Measurements from ENCODE around the gene MUSTN1. TPM values are rescaled to one million over a fixed set of nuclear protein-coding genes. Genes with fewer than 3 reads are reported as not detected.

MUSTN1 gene
- total RNA-seq, 5 donors from 2014 or later (not counting 1 experiment from before 2014, with no cell fraction given): 1.6 to 10.2 (median 4.1) TPM

- CTCF ChIA-PET: no interaction called here
- Mint-ChIP-seq H3K27ac (no peak overlapping the region), H3K36me3 (peaks cover 20% of the 10 kb centered on the region), H3K27me3 (no peaks in the 10 kb centered on the region), H3K4me3 (no peak overlapping the region), H3K9me3 (no peaks in the 10 kb centered on the region), H3K4me1 (peaks cover 35 to 46% (median 39%) of the 10 kb centered on the region in 3 donors)
- no peak overlapping the region for H3K4me3 ChIP-seq (ENCODE audit: control insufficient read depth in 1 of 2, extremely low read depth in 1 of 2, low read length in 1 of 2)
- H3K36me3 ChIP-seq (ENCODE audit: control insufficient read depth in 2 of 2, extremely low read depth in 1 of 2, insufficient read depth in 1 of 2, low read length in 1 of 2): no peaks in the 10 kb centered on the region
- POLR2A ChIA-PET: no interaction called here
- no peak overlapping the region for H3K27ac ChIP-seq (ENCODE audit: low read length)
- DNase-seq (no peak), ATAC-seq (replicated peaks in 1 of 4) (no peak)
- H3K9me3 ChIP-seq: no peaks in the 10 kb centered on the region
- no peaks in the 10 kb centered on the region for H3K27me3 ChIP-seq (replicated peaks in 1 of 2; ENCODE audit: control insufficient read depth in 2 of 2, extremely low read depth in 1 of 2, insufficient read depth in 2 of 2, low read length in 1 of 2)
- 87% methylated on average over 8 of the region's 9 CpGs for WGBS (ENCODE audit: insufficient coverage)
- peaks cover 2 to 11% of the 10 kb centered on the region in 2 experiments for H3K4me1 ChIP-seq (ENCODE audit: control insufficient read depth in 1 of 2, extremely low read depth in 1 of 2, insufficient read depth in 2 of 2, low read length in 2 of 2)
Observed at GRCh38 chr3:52871761-52872160, 36.9 kb upstream of the MUSTN1 start.

GRCh38 chr3:52870471-52870870 lies 35.7 kb upstream of the MUSTN1 start:
- peaks cover 0 to 9% (median 8%) of the 10 kb centered on the region in 3 donors for H3K9me3 Mint-ChIP-seq
- peaks cover 2 to 8% of the 10 kb centered on the region in 2 experiments for H3K4me1 ChIP-seq (ENCODE audit: control insufficient read depth in 1 of 2, extremely low read depth in 1 of 2, insufficient read depth in 2 of 2, low read length in 2 of 2)
- H3K36me3 ChIP-seq (ENCODE audit: control insufficient read depth in 2 of 2, extremely low read depth in 1 of 2, insufficient read depth in 1 of 2, low read length in 1 of 2): no peaks in the 10 kb centered on the region
- no peak overlapping the region for H3K27ac Mint-ChIP-seq
- no peak for ATAC-seq (replicated peaks in 1 of 4)
- H3K4me3 ChIP-seq (ENCODE audit: control insufficient read depth in 1 of 2, extremely low read depth in 1 of 2, low read length in 1 of 2): no peak overlapping the region
- POLR2A ChIA-PET: no interaction called here
- no peaks in the 10 kb centered on the region for H3K27me3 ChIP-seq (replicated peaks in 1 of 2; ENCODE audit: control insufficient read depth in 2 of 2, extremely low read depth in 1 of 2, insufficient read depth in 2 of 2, low read length in 1 of 2)
- WGBS (ENCODE audit: insufficient coverage): 96% methylated on average over 8 of the region's 10 CpGs
- no peaks in the 10 kb centered on the region for H3K27me3 Mint-ChIP-seq
- CTCF ChIA-PET: interaction anchor here in 1 of 2 donors (0.6 kb wide), 1 partner anchor 15 kb away, joined by 15 read pairs; no protein-coding TSS in a partner anchor
- H3K4me1 Mint-ChIP-seq: peaks cover 25 to 44% (median 27%) of the 10 kb centered on the region in 3 donors
- H3K9me3 ChIP-seq: no peaks in the 10 kb centered on the region
- H3K4me3 Mint-ChIP-seq: no peak overlapping the region
- H3K27ac ChIP-seq (ENCODE audit: low read length): no peak overlapping the region
- H3K36me3 Mint-ChIP-seq: peaks cover 33% of the 10 kb centered on the region
- DNase-seq: no peak

DNA sequence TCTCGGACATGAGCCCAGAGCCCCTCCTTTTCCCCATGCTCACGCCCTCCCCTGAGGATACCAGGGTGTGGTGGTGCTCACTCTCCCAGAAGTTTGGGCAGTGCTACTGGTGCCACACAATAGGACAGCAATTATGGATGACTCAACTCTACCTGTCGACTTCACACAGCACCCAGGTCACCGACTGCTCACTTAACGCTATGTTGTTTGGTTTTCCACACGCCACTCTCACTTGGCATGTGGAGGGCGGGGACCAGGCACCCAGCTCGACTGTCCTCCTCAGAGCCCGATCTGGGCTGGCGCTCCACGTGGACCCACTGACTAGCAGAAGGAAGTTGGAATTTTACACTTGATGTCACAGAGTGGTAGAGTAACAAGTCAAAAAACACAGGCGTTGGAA lies 31.6 kb upstream of the MUSTN1 start:
- H3K4me3 Mint-ChIP-seq: no peak overlapping the region
- peaks cover 6 to 15% (median 9%) of the 10 kb centered on the region in 3 donors for H3K9me3 Mint-ChIP-seq
- peaks cover 2 to 26% (median 5%) of the 10 kb centered on the region in 3 donors for H3K4me1 Mint-ChIP-seq
- 98% methylated on average over 7 of the region's 12 CpGs for WGBS (ENCODE audit: insufficient coverage)
- Histone ChIP-seq H3K4me1 (ENCODE audit: control insufficient read depth in 1 of 2, extremely low read depth in 1 of 2, insufficient read depth in 2 of 2, low read length in 2 of 2) (no peaks in the 10 kb centered on the region), H3K4me3 (ENCODE audit: control insufficient read depth in 1 of 2, extremely low read depth in 1 of 2, low read length in 1 of 2) (no peak overlapping the region), H3K9me3 (no peaks in the 10 kb centered on the region), H3K36me3 (ENCODE audit: control insufficient read depth in 2 of 2, extremely low read depth in 1 of 2, insufficient read depth in 1 of 2, low read length in 1 of 2) (peaks cover 0 to 6% of the 10 kb centered on the region in 2 donors), H3K27ac (ENCODE audit: low read length) (no peak overlapping the region), H3K27me3 (replicated peaks in 1 of 2; ENCODE audit: control insufficient read depth in 2 of 2, extremely low read depth in 1 of 2, insufficient read depth in 2 of 2, low read length in 1 of 2) (no peaks in the 10 kb centered on the region)
- no peaks in the 10 kb centered on the region for H3K27me3 Mint-ChIP-seq
- peaks cover 55% of the 10 kb centered on the region for H3K36me3 Mint-ChIP-seq
- CTCF ChIA-PET: no interaction called here
- H3K27ac Mint-ChIP-seq: no peak overlapping the region
- POLR2A ChIA-PET: no interaction called here
- DNase-seq: no peak
- no peak for ATAC-seq (replicated peaks in 1 of 4)

DNA sequence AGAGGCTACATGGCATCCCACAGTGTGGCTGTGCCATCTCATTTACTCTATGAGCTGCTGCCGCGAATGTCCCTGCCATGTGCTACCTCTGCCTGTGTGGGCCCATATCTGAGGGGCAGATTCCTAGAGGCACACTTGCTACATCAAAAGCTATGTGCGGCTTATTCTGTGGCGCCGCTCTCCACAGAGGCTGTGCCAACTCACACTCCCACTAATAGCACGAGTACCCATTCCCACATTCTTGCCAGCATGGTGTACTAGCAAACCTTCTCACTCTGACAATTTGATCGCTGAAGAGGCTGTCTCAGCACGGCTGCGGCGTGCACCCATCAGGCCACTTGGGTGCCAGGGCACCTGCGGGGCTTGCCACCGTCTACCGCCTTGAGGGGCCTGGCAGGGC lies 31.2 kb upstream of the MUSTN1 start:
- no peak for ATAC-seq (replicated peaks in 1 of 4)
- ChIA-PET POLR2A (no interaction called here), CTCF (no interaction called here)
- peaks cover 2 to 6% of the 10 kb centered on the region in 2 donors for H3K36me3 ChIP-seq (ENCODE audit: control insufficient read depth in 2 of 2, extremely low read depth in 1 of 2, insufficient read depth in 1 of 2, low read length in 1 of 2)
- Mint-ChIP-seq H3K27ac (no peak overlapping the region), H3K4me1 (peaks cover 2 to 25% (median 5%) of the 10 kb centered on the region in 3 donors), H3K4me3 (no peak overlapping the region), H3K36me3 (peaks cover 55% of the 10 kb centered on the region), H3K9me3 (peaks cover 6 to 15% (median 9%) of the 10 kb centered on the region in 3 donors), H3K27me3 (no peaks in the 10 kb centered on the region)
- WGBS (ENCODE audit: insufficient coverage): 100% methylated on average over 12 of the region's 13 CpGs
- no peak overlapping the region for H3K27ac ChIP-seq (ENCODE audit: low read length)
- H3K27me3 ChIP-seq (replicated peaks in 1 of 2; ENCODE audit: control insufficient read depth in 2 of 2, extremely low read depth in 1 of 2, insufficient read depth in 2 of 2, low read length in 1 of 2): no peaks in the 10 kb centered on the region
- no peaks in the 10 kb centered on the region for H3K4me1 ChIP-seq (ENCODE audit: control insufficient read depth in 1 of 2, extremely low read depth in 1 of 2, insufficient read depth in 2 of 2, low read length in 2 of 2)
- no peak overlapping the region for H3K4me3 ChIP-seq (ENCODE audit: control insufficient read depth in 1 of 2, extremely low read depth in 1 of 2, low read length in 1 of 2)
- H3K9me3 ChIP-seq: no peaks in the 10 kb centered on the region
- no peak for DNase-seq

GRCh38 chr3:52860424-52860768 lies 25.6 kb upstream of the MUSTN1 start:
- peaks cover 0 to 7% (median 6%) of the 10 kb centered on the region in 3 donors for H3K9me3 Mint-ChIP-seq
- H3K4me3 Mint-ChIP-seq: no peak overlapping the region
- ChIA-PET POLR2A (no interaction called here), CTCF (no interaction called here)
- H3K27me3 Mint-ChIP-seq: no peaks in the 10 kb centered on the region
- ATAC-seq (replicated peaks in 1 of 4): no peak
- peaks cover 38% of the 10 kb centered on the region for H3K36me3 Mint-ChIP-seq
- 93% methylated on average over 5 of the region's 8 CpGs for WGBS (ENCODE audit: insufficient coverage)
- H3K27ac Mint-ChIP-seq: no peak overlapping the region
- no peaks in the 10 kb centered on the region for H3K9me3 ChIP-seq
- H3K4me3 ChIP-seq (ENCODE audit: control insufficient read depth in 1 of 2, extremely low read depth in 1 of 2, low read length in 1 of 2): no peak overlapping the region
- peaks cover 7 to 13% of the 10 kb centered on the region in 2 donors for H3K36me3 ChIP-seq (ENCODE audit: control insufficient read depth in 2 of 2, extremely low read depth in 1 of 2, insufficient read depth in 1 of 2, low read length in 1 of 2)
- peaks cover 0 to 5% (median 3%) of the 10 kb centered on the region in 3 donors for H3K4me1 Mint-ChIP-seq
- no peak for DNase-seq
- H3K4me1 ChIP-seq (ENCODE audit: control insufficient read depth in 1 of 2, extremely low read depth in 1 of 2, insufficient read depth in 2 of 2, low read length in 2 of 2): no peaks in the 10 kb centered on the region
- no peaks in the 10 kb centered on the region for H3K27me3 ChIP-seq (replicated peaks in 1 of 2; ENCODE audit: control insufficient read depth in 2 of 2, extremely low read depth in 1 of 2, insufficient read depth in 2 of 2, low read length in 1 of 2)
- no peak overlapping the region for H3K27ac ChIP-seq (ENCODE audit: low read length)

GRCh38 chr3:52859686-52860423 lies 25.0 kb upstream of the MUSTN1 start:
- 95% methylated on average over 6 of the region's 8 CpGs for WGBS (ENCODE audit: insufficient coverage)
- peaks cover 0 to 3% (median 3%) of the 10 kb centered on the region in 3 donors for H3K9me3 Mint-ChIP-seq
- ChIA-PET POLR2A (no interaction called here), CTCF (interaction anchor here in 1 of 2 donors (0.7 kb wide), 1 partner anchor 11 kb away, joined by 3 read pairs; no protein-coding TSS in a partner anchor)
- peaks cover 34% of the 10 kb centered on the region for H3K36me3 Mint-ChIP-seq
- Histone ChIP-seq H3K27ac (ENCODE audit: low read length) (no peak overlapping the region), H3K27me3 (replicated peaks in 1 of 2; ENCODE audit: control insufficient read depth in 2 of 2, extremely low read depth in 1 of 2, insufficient read depth in 2 of 2, low read length in 1 of 2) (no peaks in the 10 kb centered on the region), H3K4me3 (ENCODE audit: control insufficient read depth in 1 of 2, extremely low read depth in 1 of 2, low read length in 1 of 2) (no peak overlapping the region), H3K4me1 (ENCODE audit: control insufficient read depth in 1 of 2, extremely low read depth in 1 of 2, insufficient read depth in 2 of 2, low read length in 2 of 2) (no peaks in the 10 kb centered on the region), H3K36me3 (ENCODE audit: control insufficient read depth in 2 of 2, extremely low read depth in 1 of 2, insufficient read depth in 1 of 2, low read length in 1 of 2) (peaks cover 8 to 13% of the 10 kb centered on the region in 2 donors), H3K9me3 (no peaks in the 10 kb centered on the region)
- H3K27me3 Mint-ChIP-seq: no peaks in the 10 kb centered on the region
- DNase-seq (no peak), ATAC-seq (replicated peaks in 1 of 4) (no peak)
- peaks cover 0 to 5% (median 3%) of the 10 kb centered on the region in 3 donors for H3K4me1 Mint-ChIP-seq
- H3K27ac Mint-ChIP-seq: no peak overlapping the region
- no peak overlapping the region for H3K4me3 Mint-ChIP-seq
